K562 (cell line): Measurements from ENCODE around the gene RALGPS1.

ENCODE experiments used
- CTCF ChIP-seq, 3 experiments: IDR thresholded peaks in 2 of 3; conservative IDR thresholded peaks in 1 of 3; 2 replicates each; pipeline ENCODE4 v1.5.1; 2011 to 2012; ENCODE audit warnings: low read length in 3 of 3, mild to moderate bottlenecking in 3 of 3, control low read depth in 2 of 3, improper control_type of control experiment in 1 of 3, inconsistent platforms in 1 of 3, low read depth in 1 of 3, mixed read lengths in 1 of 3, moderate library complexity in 1 of 3; ENCODE audit not compliant: insufficient read depth in 2 of 3
- SIN3A ChIP-seq, 2 experiments: fragments of 150-350 bp in 1 of 2; IDR thresholded peaks; 2 replicates each; pipeline ENCODE4 v1.6.1; 2011 to 2016; ENCODE audit warnings: borderline replicate concordance in 2 of 2, low read depth in 2 of 2, low read length in 2 of 2, mild to moderate bottlenecking in 2 of 2, moderate library complexity in 2 of 2; ENCODE audit not compliant: control insufficient read depth in 1 of 2
- ZNF282 ChIP-seq: sonication (generic); formaldehyde crosslinking; IDR thresholded peaks from 2 replicates; pipeline ENCODE4 v1.8.1; 2023; ENCODE audit warnings: missing genetic modification reagents
- ZNF766 ChIP-seq: fragments of 200-800 bp; sonication (Bioruptor generic); conservative IDR thresholded peaks from 2 replicates; pipeline ENCODE4 v1.6.1; 2016; ENCODE audit warnings: missing genetic modification characterization, missing compliant biosample characterization

DNA sequence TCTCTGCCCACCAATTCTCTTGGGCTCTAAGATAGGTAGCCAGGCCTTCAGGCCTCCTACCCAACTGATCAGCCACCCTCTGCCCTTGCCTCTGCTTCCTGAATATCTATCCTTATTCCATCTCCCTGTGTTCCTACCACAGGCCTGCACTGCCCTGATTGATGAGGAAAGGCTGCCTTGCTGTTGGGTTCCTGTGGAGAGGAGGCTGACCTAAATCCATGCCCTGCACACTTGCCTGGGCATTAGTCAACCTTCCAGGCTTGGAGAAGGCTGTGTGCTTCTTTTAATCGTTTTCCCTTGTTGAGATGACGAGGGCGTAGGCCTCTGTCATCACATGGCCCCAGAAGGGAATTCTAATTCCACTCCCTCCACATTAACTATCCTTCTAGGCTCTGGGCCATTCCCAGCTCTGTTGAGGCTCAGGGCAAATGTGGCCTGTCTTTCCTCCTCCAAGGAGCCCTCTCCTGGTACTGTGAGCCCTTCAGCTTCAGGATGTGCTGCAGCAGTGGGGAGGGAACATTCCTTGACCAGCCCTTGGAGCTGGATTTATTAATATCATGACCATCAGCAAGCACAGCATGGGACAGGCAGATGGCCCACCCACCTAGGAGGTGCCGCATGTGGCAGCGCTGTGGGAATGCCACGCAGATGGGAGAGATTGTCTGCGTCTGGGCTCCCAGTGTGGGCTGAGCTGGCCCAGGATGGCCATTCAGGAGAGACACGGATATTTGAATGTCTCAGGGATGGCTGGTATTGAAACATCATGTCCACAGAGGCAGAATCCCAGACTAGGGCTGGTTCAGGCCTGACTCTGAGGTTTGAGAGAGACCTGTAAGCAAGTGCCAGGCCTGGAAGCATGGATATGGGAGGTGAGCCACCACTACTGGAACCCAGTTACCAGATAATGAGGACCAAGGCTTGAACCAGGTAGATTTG, 166.9 kb downstream of the RALGPS1 start:
- TF ChIP-seq ZNF282 (CRISPR knock-in tag), result no peak
- TF ChIP-seq CTCF (IDR thresholded peaks at IDR 0.05 in 2 of 3, conservative IDR thresholded peaks at IDR 0.05 in 1 of 3; ENCODE audit: insufficient read depth in 2 of 3, low read depth in 1 of 3, low read length in 3 of 3), result no peak
- no peak for TF ChIP-seq SIN3A (IDR thresholded peaks at IDR 0.05; ENCODE audit: borderline replicate concordance in 2 of 2, control insufficient read depth in 1 of 2, low read depth in 2 of 2, low read length in 2 of 2)
- TF ChIP-seq ZNF766 (CRISPR knock-in tag), result no peak
